ENCODE results near the gene PTMA. TPM values are rescaled to one million over a fixed set of nuclear protein-coding genes. Genes with fewer than 3 reads are reported as not detected.
A peak's percentile ranks its signal among the peaks of the same experiment; 100 is the strongest.

Gene PTMA
- 105 and 138 TPM in 2 replicates for total RNA-seq (2011; cell fraction: chromatin; rRNA removed; ENCODE audit: low replicate concordance)
- 82.0 and 91.6 TPM in 2 replicates for total RNA-seq (2011; cell fraction: nucleolus; rRNA removed)
- 112 and 117 TPM in 2 replicates for total RNA-seq (2011; cell fraction: nucleoplasm; rRNA removed)
- total RNA-seq (2014; rRNA removed) (1,354 and 1,439 TPM in 2 replicates), total RNA-seq (2014; rRNA removed; fragmentation: Illumina TruSeq; extraction: Trizol) (1,578 and 1,698 TPM in 2 replicates), total RNA-seq (2015; rRNA removed; fragmentation: Illumina TruSeq; extraction: Trizol) (1,925 and 1,943 TPM in 2 replicates), total RNA-seq (2021) (1,166 and 1,193 TPM in 2 replicates), polyA plus RNA-seq (2011; rRNA removed) (323 and 429 TPM in 2 replicates), polyA plus RNA-seq (2014; fragmentation: Illumina TruSeq; extraction: Trizol) (2,277 and 2,322 TPM in 2 replicates), polyA plus RNA-seq (2014; fragmentation: Nextera tagmentation; extraction: Ambion mirVana) (1,000 to 10,000 TPM; 1,265 to 1,905 TPM), polyA plus RNA-seq (2014; rRNA removed) (1,557 and 1,903 TPM in 2 replicates), polyA minus RNA-seq (2011; rRNA and poly(A)+ RNA removed) (500 and 593 TPM in 2 replicates), Bru-seq, nascent RNA (percentile 99 among the genes with signal in this experiment), BruChase-seq, experiment 1, labeled RNA remaining after a 2-hour chase (percentile 100 among the genes with signal in this experiment), BruChase-seq, experiment 2, labeled RNA remaining after a 6-hour chase (percentile 100 among the genes with signal in this experiment)
- 269 and 283 TPM in 2 replicates for polyA plus RNA-seq (2011; cell fraction: cytosol; rRNA removed)
- polyA plus RNA-seq (2011; cell fraction: nucleus; rRNA removed), result 236 and 242 TPM in 2 replicates
- 643 and 1,309 TPM in 2 replicates for polyA plus RNA-seq (2012)
- polyA minus RNA-seq (2011; cell fraction: cytosol; rRNA and poly(A)+ RNA removed), result 402 and 486 TPM in 2 replicates
- 80.0 and 144 TPM in 2 replicates for polyA minus RNA-seq (2011; cell fraction: nucleus; rRNA and poly(A)+ RNA removed)
- long read RNA-seq, experiment 1, transcript PTMA-202 (5 exons, 1,221 nt), result major isoform, 2,239 of 3,304 reads
- long read RNA-seq, experiment 1, transcript PTMA-201 (5 exons, 1,212 nt), result minor isoform, 219 of 3,304 reads
- long read RNA-seq, experiment 1, partial matches to known transcripts, result 676 of 3,304 reads
- long read RNA-seq, experiment 1, other reads (novel, unspliced or antisense), result 162 of 3,304 reads
- long read RNA-seq, experiment 2, transcript PTMA-201 (5 exons, 1,212 nt), result minor isoform, 6 of 813 reads
- long read RNA-seq, experiment 2, transcript PTMA-202 (5 exons, 1,221 nt), result major isoform, 51 of 813 reads
- long read RNA-seq, experiment 2, partial matches to known transcripts, result 685 of 813 reads
- long read RNA-seq, experiment 2, other reads (novel, unspliced or antisense), result 71 of 813 reads
- long read RNA-seq, experiment 3, transcript PTMA-201 (5 exons, 1,212 nt), result minor isoform, 113 of 2,431 reads
- long read RNA-seq, experiment 3, transcript PTMA-202 (5 exons, 1,221 nt), result major isoform, 1,907 of 2,431 reads
- long read RNA-seq, experiment 3, transcript PTMA-211 (4 exons, 621 nt), result minor isoform, 12 of 2,431 reads
- long read RNA-seq, experiment 3, partial matches to known transcripts, result 227 of 2,431 reads
- long read RNA-seq, experiment 3, other reads (novel, unspliced or antisense), result 172 of 2,431 reads

GRCh38 chr2:231707927-231708772 is at the start of gene PTMA:
Gene PTMA, plus strand, starts transcription at chr2:231708525. Its CDS starts 182 bp downstream, at chr2:231708707.
- Histone ChIP-seq H3K36me3 (ENCODE audit: control insufficient read depth, insufficient read depth, low read length) (peaks cover 25% of the 10 kb centered on the region), H4K20me1 (replicated peaks; ENCODE audit: control insufficient read depth, insufficient read depth, low read length) (peaks cover 29% of the 10 kb centered on the region), H3K9ac (ENCODE audit: insufficient read depth in 1 of 2, low read depth in 2 of 2, low read length in 2 of 2) (peak within 1 kb of the TSS; percentile 94 to 99), H3K27ac (ENCODE audit: extremely low read depth, low read depth, low read length) (peak within 1 kb of the TSS; percentile 97), H3K9me3 (replicated peaks; ENCODE audit: control insufficient read depth, insufficient read depth, low read depth, low read length) (no peaks in the 10 kb centered on the region), H3K4me3 (peak within 1 kb of the TSS; percentile 99), H3K4me2 (ENCODE audit: insufficient read depth, low read length) (peak within 1 kb of the TSS; percentile 83), H2AFZ (ENCODE audit: low read depth, low read length) (peak within 1 kb of the TSS; percentile 95), H3K9me1 (ENCODE audit: control insufficient read depth, insufficient read depth, low read length) (peaks cover 7% of the 10 kb centered on the region), H3K27me3 (ENCODE audit: control insufficient read depth in 2 of 2, insufficient read depth in 2 of 2, low read length in 2 of 2) (no peaks in the 10 kb centered on the region), H3K4me1 (replicated peaks in 1 of 2; ENCODE audit: control insufficient read depth in 2 of 2, insufficient read depth in 2 of 2, low read length in 2 of 2) (peaks cover 16 to 58% of the 10 kb centered on the region in 2 experiments; a peak in 4 of 5 replicates), H3K79me2 (ENCODE audit: control insufficient read depth, insufficient read depth, low read length) (peaks cover 66% of the 10 kb centered on the region)
- in situ Hi-C loops (cut with MboI) (no loop called here), intact Hi-C loops (cut with micrococcal nuclease) (loop anchor here (1.0 kb wide), 1 partner anchor 21 kb away; no protein-coding TSS in a partner anchor)
- 0% methylated on average over 40 of the region's 97 CpGs for WGBS (ENCODE audit: insufficient coverage, low coverage, missing lambda C conversion rate)
- DNase-seq (ENCODE audit: extremely low read depth in 1 of 4, low spot score in 3 of 4), result peak; percentile 70 to 98 (median 80)
- peak; percentile 82 for ATAC-seq
- no TSS peak for BruUV-seq (replicated peaks)
- ChIA-PET CTCF (ENCODE audit: low intra/inter-chr PET ratio) (interaction anchor here (0.7 kb wide), 1 partner anchor 146 kb away, joined by 6 read pairs; no protein-coding TSS in a partner anchor), POLR2A (interaction anchor here (0.6 to 8.3 kb wide), 12 partner anchors 8 to 510 kb away, joined by 3 to 90 read pairs (median 5); no protein-coding TSS in a partner anchor)
- peak; percentile 89 for FAIRE-seq
- TF ChIP-seq MCM3 (IDR thresholded peaks at IDR 0.05), result no peak
- TF ChIP-seq ETV5 (CRISPR knock-in tag; IDR thresholded peaks at IDR 0.05; ENCODE audit: low read depth), result no peak
- TF ChIP-seq ZNF583 (CRISPR knock-in tag; IDR thresholded peaks at IDR 0.05), result no peak
- TF ChIP-seq SMC3 (conservative IDR thresholded peaks at IDR 0.05; ENCODE audit: insufficient read depth, low read depth, low read length), result no peak
- TF ChIP-seq FOXJ2 (tag; IDR thresholded peaks at IDR 0.05), result no peak
- no peak for TF ChIP-seq ZC3H8 (IDR thresholded peaks at IDR 0.05)
- no peak for TF ChIP-seq U2AF1 (optimal IDR thresholded peaks at IDR 0.05; ENCODE audit: low read depth, low read length)
- TF ChIP-seq THRB (CRISPR knock-in tag; conservative IDR thresholded peaks at IDR 0.05), result no peak
- no peak for TF ChIP-seq USF2 (CRISPR knock-in tag; IDR thresholded peaks at IDR 0.05)
- no peak for TF ChIP-seq ZBTB8A (IDR thresholded peaks at IDR 0.05; ENCODE audit: partially characterized antibody)
- TF ChIP-seq NBN (IDR thresholded peaks at IDR 0.05; ENCODE audit: low read depth), result no peak
- TF ChIP-seq TBL1XR1 (IDR thresholded peaks at IDR 0.05; ENCODE audit: low read length in 2 of 2), result no peak
- TF ChIP-seq LCOR (CRISPR knock-in tag; IDR thresholded peaks at IDR 0.05), result peak; percentile 41; the same call in 1 of the 2 replicates
- peak; percentile 67 for TF ChIP-seq NFIC (IDR thresholded peaks at IDR 0.05)
- peak; percentile 62; the same call in 1 of the 2 replicates for TF ChIP-seq RNF2 (IDR thresholded peaks at IDR 0.05)

Measured in K562 (cell line).